ENCODE data around the gene PIK3CD.

DNA sequence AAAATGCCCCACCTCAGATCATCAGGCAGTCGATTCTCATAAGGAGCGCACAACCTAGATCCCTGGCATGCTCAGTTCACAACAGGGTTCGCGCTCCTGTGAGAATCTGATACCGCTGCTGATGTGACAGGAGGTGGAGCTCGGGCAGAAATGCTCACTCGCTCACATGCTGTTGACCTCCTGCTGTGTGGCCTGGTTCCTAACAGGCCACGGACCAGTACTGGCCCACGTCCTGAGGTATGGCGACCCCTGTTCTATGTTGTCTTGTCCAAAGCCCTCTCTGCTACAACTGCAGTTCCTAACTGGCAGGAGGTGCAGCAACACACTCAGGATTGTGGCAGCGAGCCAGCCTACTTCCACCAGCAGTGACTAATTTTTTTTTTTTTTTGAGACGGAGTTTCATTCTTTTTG lies 101.6 kb downstream of the PIK3CD start:
- TF ChIP-seq POLR2AphosphoS5 (IDR thresholded peaks at IDR 0.05; ENCODE audit: low read length) (no peak), CHD4 (IDR thresholded peaks at IDR 0.05) (no peak), CEBPB (IDR thresholded peaks at IDR 0.05; ENCODE audit: borderline replicate concordance in 1 of 2, low read depth in 2 of 2, low read length in 2 of 2) (no peak), HDAC6 (IDR thresholded peaks at IDR 0.05; ENCODE audit: unreplicated experiment) (no peak), EZH2 (IDR thresholded peaks at IDR 0.05; ENCODE audit: borderline replicate concordance, control insufficient read depth, low read depth, low read length) (no peak), SMC3 (IDR thresholded peaks at IDR 0.05; ENCODE audit: borderline replicate concordance, low read length) (no peak), CBX5 (IDR thresholded peaks at IDR 0.05; ENCODE audit: low read depth) (no peak), CBFB (IDR thresholded peaks at IDR 0.05; ENCODE audit: low read depth) (no peak), ATF7 (IDR thresholded peaks at IDR 0.05; ENCODE audit: low read depth) (no peak), RFX5 (IDR thresholded peaks at IDR 0.05; ENCODE audit: low read depth, low read length) (no peak)
- TF ChIP-seq, protein P1, sequence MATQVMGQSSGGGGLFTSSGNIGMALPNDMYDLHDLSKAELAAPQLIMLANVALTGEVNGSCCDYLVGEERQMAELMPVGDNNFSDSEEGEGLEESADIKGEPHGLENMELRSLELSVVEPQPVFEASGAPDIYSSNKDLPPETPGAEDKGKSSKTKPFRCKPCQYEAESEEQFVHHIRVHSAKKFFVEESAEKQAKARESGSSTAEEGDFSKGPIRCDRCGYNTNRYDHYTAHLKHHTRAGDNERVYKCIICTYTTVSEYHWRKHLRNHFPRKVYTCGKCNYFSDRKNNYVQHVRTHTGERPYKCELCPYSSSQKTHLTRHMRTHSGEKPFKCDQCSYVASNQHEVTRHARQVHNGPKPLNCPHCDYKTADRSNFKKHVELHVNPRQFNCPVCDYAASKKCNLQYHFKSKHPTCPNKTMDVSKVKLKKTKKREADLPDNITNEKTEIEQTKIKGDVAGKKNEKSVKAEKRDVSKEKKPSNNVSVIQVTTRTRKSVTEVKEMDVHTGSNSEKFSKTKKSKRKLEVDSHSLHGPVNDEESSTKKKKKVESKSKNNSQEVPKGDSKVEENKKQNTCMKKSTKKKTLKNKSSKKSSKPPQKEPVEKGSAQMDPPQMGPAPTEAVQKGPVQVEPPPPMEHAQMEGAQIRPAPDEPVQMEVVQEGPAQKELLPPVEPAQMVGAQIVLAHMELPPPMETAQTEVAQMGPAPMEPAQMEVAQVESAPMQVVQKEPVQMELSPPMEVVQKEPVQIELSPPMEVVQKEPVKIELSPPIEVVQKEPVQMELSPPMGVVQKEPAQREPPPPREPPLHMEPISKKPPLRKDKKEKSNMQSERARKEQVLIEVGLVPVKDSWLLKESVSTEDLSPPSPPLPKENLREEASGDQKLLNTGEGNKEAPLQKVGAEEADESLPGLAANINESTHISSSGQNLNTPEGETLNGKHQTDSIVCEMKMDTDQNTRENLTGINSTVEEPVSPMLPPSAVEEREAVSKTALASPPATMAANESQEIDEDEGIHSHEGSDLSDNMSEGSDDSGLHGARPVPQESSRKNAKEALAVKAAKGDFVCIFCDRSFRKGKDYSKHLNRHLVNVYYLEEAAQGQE (IDR thresholded peaks at IDR 0.05; ENCODE audit: low read depth, low read length), result no peak
- TF ChIP-seq, protein P2, sequence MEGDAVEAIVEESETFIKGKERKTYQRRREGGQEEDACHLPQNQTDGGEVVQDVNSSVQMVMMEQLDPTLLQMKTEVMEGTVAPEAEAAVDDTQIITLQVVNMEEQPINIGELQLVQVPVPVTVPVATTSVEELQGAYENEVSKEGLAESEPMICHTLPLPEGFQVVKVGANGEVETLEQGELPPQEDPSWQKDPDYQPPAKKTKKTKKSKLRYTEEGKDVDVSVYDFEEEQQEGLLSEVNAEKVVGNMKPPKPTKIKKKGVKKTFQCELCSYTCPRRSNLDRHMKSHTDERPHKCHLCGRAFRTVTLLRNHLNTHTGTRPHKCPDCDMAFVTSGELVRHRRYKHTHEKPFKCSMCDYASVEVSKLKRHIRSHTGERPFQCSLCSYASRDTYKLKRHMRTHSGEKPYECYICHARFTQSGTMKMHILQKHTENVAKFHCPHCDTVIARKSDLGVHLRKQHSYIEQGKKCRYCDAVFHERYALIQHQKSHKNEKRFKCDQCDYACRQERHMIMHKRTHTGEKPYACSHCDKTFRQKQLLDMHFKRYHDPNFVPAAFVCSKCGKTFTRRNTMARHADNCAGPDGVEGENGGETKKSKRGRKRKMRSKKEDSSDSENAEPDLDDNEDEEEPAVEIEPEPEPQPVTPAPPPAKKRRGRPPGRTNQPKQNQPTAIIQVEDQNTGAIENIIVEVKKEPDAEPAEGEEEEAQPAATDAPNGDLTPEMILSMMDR (IDR thresholded peaks at IDR 0.05 in 2 of 3, conservative IDR thresholded peaks at IDR 0.05 in 1 of 3; ENCODE audit: control insufficient read depth in 2 of 3, extremely low read depth in 1 of 3, insufficient read depth in 1 of 3, low read depth in 3 of 3, low read length in 3 of 3), result no peak
- TF ChIP-seq, protein P3, sequence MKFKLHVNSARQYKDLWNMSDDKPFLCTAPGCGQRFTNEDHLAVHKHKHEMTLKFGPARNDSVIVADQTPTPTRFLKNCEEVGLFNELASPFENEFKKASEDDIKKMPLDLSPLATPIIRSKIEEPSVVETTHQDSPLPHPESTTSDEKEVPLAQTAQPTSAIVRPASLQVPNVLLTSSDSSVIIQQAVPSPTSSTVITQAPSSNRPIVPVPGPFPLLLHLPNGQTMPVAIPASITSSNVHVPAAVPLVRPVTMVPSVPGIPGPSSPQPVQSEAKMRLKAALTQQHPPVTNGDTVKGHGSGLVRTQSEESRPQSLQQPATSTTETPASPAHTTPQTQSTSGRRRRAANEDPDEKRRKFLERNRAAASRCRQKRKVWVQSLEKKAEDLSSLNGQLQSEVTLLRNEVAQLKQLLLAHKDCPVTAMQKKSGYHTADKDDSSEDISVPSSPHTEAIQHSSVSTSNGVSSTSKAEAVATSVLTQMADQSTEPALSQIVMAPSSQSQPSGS (IDR thresholded peaks at IDR 0.05; ENCODE audit: low read length), result no peak
- TF ChIP-seq, protein P4, sequence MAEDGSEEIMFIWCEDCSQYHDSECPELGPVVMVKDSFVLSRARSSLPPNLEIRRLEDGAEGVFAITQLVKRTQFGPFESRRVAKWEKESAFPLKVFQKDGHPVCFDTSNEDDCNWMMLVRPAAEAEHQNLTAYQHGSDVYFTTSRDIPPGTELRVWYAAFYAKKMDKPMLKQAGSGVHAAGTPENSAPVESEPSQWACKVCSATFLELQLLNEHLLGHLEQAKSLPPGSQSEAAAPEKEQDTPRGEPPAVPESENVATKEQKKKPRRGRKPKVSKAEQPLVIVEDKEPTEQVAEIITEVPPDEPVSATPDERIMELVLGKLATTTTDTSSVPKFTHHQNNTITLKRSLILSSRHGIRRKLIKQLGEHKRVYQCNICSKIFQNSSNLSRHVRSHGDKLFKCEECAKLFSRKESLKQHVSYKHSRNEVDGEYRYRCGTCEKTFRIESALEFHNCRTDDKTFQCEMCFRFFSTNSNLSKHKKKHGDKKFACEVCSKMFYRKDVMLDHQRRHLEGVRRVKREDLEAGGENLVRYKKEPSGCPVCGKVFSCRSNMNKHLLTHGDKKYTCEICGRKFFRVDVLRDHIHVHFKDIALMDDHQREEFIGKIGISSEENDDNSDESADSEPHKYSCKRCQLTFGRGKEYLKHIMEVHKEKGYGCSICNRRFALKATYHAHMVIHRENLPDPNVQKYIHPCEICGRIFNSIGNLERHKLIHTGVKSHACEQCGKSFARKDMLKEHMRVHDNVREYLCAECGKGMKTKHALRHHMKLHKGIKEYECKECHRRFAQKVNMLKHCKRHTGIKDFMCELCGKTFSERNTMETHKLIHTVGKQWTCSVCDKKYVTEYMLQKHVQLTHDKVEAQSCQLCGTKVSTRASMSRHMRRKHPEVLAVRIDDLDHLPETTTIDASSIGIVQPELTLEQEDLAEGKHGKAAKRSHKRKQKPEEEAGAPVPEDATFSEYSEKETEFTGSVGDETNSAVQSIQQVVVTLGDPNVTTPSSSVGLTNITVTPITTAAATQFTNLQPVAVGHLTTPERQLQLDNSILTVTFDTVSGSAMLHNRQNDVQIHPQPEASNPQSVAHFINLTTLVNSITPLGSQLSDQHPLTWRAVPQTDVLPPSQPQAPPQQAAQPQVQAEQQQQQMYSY (CRISPR knock-in tag; IDR thresholded peaks at IDR 0.05), result no peak
